ENCODE measurements around the gene BTBD17.

Gene BTBD17

GRCh38 chr17:74392848-74393247, 31.2 kb upstream of the BTBD17 start:
- H3K4me3 ChIP-seq (ENCODE audit: low read depth, low read length), result no peak overlapping the region
- no peak for TF ChIP-seq CTCF (IDR thresholded peaks at IDR 0.05; ENCODE audit: low read depth, low read length)

- no peak overlapping the region for H3K4me3 ChIP-seq (ENCODE audit: low read depth, low read length)
- TF ChIP-seq CTCF (IDR thresholded peaks at IDR 0.05; ENCODE audit: low read depth, low read length), result no peak
Observed at GRCh38 chr17:74391771-74392170, 30.1 kb upstream of the BTBD17 start.

DNA sequence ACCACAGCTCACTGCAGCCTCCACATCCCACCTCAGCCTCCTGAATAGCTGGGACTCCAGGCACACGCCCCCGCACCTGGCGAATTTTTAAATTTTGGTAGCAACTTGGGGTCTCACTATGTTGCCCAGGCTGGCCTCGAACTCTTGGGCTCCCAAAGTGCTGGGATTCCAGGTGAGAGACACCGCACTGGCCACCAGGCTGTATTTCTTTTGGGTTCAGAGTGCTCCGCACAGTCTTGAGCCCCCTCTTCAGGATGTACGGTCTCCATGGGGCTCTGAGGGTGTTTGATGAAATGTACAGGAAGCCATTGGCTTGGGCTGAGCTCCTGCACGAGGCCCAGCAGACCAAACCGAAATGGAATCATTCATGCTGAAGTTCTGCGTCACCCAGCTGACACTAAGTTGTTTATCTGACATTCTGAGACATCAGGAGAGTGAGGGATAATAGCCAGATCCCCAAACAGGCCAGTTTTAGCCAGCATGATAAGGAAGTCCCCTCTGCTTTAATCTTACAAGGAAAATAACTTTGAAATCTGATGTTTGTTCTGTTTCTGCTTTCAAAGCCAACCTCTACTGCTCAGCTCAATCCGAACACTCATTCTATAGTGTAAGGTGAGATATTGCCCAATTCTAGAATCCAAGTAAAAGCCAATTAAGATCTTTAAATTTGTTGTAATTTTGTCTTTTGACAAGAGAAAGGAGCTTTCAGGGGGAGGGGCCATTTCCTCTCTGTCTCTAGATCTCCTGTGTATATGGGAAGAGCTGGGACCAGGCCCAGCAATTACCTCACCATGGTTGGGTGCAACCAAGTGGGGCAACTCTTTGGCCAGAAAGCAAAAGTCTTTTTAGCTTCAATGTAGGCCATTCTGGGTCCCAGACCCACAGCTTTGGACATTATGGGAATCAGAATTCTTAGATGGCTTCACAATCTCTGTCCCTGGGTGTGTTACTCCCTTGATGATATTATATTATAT, 29.3 kb upstream of the BTBD17 start:
- H3K4me3 ChIP-seq (ENCODE audit: low read depth, low read length), result no peak overlapping the region
- no peak for TF ChIP-seq CTCF (IDR thresholded peaks at IDR 0.05; ENCODE audit: low read depth, low read length)

GRCh38 chr17:74389937-74390679, 28.4 kb upstream of the BTBD17 start:
- no peak overlapping the region for H3K4me3 ChIP-seq (ENCODE audit: low read depth, low read length)
- no peak for TF ChIP-seq CTCF (IDR thresholded peaks at IDR 0.05; ENCODE audit: low read depth, low read length)

DNA sequence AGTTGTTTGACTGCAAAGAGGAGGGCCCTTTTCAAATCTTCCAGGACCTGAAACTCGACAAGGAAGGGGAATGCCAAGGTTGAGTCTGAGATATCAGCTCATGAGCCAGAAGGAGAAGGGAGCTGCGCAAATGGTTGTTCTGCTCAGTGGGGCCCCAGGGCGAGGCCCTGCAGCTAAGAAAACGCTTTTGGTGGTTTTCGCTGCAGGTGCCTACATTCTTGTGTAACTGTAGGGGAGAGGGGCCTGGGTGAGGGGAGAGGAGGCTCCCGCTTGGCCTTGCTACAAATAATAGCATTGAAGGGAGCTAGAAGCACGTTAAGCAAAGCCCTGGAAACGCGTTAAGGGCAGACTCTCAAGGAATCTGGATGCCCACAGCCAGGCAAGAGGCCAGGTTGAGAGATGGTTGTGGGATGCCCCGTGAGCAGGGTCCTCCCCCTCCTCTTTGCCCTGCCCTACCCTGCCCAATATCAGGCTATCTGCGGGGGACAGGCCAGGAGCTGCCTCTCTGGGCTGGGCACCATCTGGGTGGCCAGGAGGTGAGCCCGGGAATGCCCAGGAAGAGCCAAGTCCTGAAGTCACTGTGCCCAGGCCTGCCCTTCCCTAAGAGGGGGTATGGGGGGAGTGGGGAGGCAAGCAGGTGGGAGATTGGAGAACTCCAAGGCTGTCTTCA, 27.6 kb upstream of the BTBD17 start:
- TF ChIP-seq CTCF (IDR thresholded peaks at IDR 0.05; ENCODE audit: low read depth, low read length), result no peak
- H3K4me3 ChIP-seq (ENCODE audit: low read depth, low read length), result no peak overlapping the region

GRCh38 chr17:74387365-74388218, 25.9 kb upstream of the BTBD17 start:
- no peak overlapping the region for H3K4me3 ChIP-seq (ENCODE audit: low read depth, low read length)

More at GRCh38 chr17:74387365-74388218, 25.9 kb upstream of the BTBD17 start:
- TF ChIP-seq CTCF (IDR thresholded peaks at IDR 0.05; ENCODE audit: low read depth, low read length), result no peak
